ENCODE results near the gene VARS2.

DNA sequence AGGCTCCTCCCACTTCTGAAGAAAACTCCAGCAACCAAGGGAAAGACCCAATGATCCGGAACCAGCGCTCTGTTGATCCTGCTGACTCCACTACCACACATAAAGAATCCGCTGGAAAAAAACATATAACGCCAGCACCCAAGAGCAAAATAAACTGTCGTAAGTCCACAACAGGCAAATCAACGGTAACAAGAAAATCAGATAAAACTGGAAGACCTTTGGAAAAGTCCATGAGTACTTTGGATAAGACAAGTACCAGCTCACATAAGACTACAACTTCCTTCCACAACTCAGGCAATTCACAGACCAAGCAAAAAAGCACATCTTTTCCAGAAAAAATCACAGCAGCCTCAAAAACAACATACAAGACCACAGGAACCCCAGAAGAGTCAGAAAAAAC is 34.8 kb downstream of the VARS2 start:
- TF ChIP-seq E2F5 (CRISPR knock-in tag; IDR thresholded peaks at IDR 0.05) (no peak), SMC3 (conservative IDR thresholded peaks at IDR 0.05; ENCODE audit: insufficient read depth, low read depth, low read length) (no peak)

All from K562 (cell line).